Upper lobe of right lung (tissue), 1 donor: ENCODE data around the gene FOXB2. TPM values are rescaled to one million over a fixed set of nuclear protein-coding genes. Genes with fewer than 3 reads are reported as not detected.

Experiments
- ATAC-seq: fragments of 200-7000 bp; cut with Tn5 transposase; one replicate; pipeline ENCODE4 v1.9.1; 2020; ENCODE audit warnings: mild to moderate bottlenecking, moderate library complexity
- DNase-seq: peaks from one replicate; pipeline ENCODE4 v3.0.0-alpha.2; 2020
- H3K27ac ChIP-seq: fragments of 200-600 bp; one replicate; pipeline ENCODE4 v1.8.0; 2022
- H3K27me3 ChIP-seq: fragments of 200-600 bp; one replicate; pipeline ENCODE4 v1.8.0; 2022; ENCODE audit warnings: mild to moderate bottlenecking
- H3K36me3 ChIP-seq: fragments of 200-600 bp; one replicate; pipeline ENCODE4 v1.8.0; 2022
- H3K4me1 ChIP-seq: fragments of 200-600 bp; one replicate; pipeline ENCODE4 v1.8.0; 2022
- H3K4me3 ChIP-seq: fragments of 200-600 bp; one replicate; pipeline ENCODE4 v1.8.0; 2022; ENCODE audit warnings: mild to moderate bottlenecking
- H3K9me3 ChIP-seq: fragments of 200-600 bp; one replicate; pipeline ENCODE4 v1.8.0; 2022
- CTCF ChIP-seq: fragments of 200-600 bp; IDR thresholded peaks from one replicate; pipeline ENCODE4 v1.8.0; 2022; ENCODE audit warnings: antibody characterized with exemption
- intact Hi-C: fragments of 100-400 bp; cut with DNase I; formaldehyde crosslinking; loops from one replicate; pipeline ENCODE4 v1.11.0; 2022
- total RNA-seq: library from RNA; stranded (reverse); fragmentation: NEBNext Ultra II Directional; extraction: Animal tissue kit (Norgen Biotek cat#: 25700); gene quantifications from one replicate; pipeline ENCODE4 v1.2.1, GENCODE V29; 2021
- donor health status: DM: no; HTN: yes; CAD: no; lungs with severe emphysema.

FOXB2 gene
- total RNA-seq, 1 donor from 2014 or later, result not detected

- ATAC-seq (no peak), DNase-seq (no peak)
- Histone ChIP-seq H3K36me3 (no peaks in the 10 kb centered on the region), H3K27ac (no peak overlapping the region), H3K4me3 (no peak overlapping the region), H3K9me3 (no peaks in the 10 kb centered on the region), H3K27me3 (no peaks in the 10 kb centered on the region), H3K4me1 (no peaks in the 10 kb centered on the region)
- no peak for TF ChIP-seq CTCF
- intact Hi-C loops, result no loop called here
Measured at GRCh38 chr9:77063645-77064285, 44.3 kb downstream of the FOXB2 start.

- Histone ChIP-seq H3K27ac (no peak overlapping the region), H3K9me3 (no peaks in the 10 kb centered on the region), H3K27me3 (no peaks in the 10 kb centered on the region), H3K4me3 (no peak overlapping the region), H3K36me3 (no peaks in the 10 kb centered on the region), H3K4me1 (no peaks in the 10 kb centered on the region)
- TF ChIP-seq CTCF, result no peak
- intact Hi-C loops, result no loop called here
- DNase-seq, result no peak
- no peak for ATAC-seq
Measured at GRCh38 chr9:77066388-77066787, 46.9 kb downstream of the FOXB2 start.

Other genes with a start within 250 kb of the FOXB2 start
- 7.4 TPM for gene PRUNE2, start 113.5 kb upstream of the FOXB2 start, total RNA-seq
- 44.0 TPM for gene VPS13A, start 157.9 kb downstream of the FOXB2 start, total RNA-seq